Measurements from ENCODE around the gene LRRK1. TPM values are rescaled to one million over a fixed set of nuclear protein-coding genes. Genes with fewer than 3 reads are reported as not detected.
A peak's percentile ranks its signal among the peaks of the same experiment; 100 is the strongest.

LRRK1 gene
- 10 to 100 TPM in 1 of 12 donors, 1 to 10 TPM in 10, not detected in 1; 3.9 to 12.8 (median 5.7) TPM for polyA plus RNA-seq (ENCODE audit: insufficient read length in 12 of 12)
- long read RNA-seq, donor 1, partial matches to known transcripts, result 0 of 1 reads
- long read RNA-seq, donor 1, other reads (novel, unspliced or antisense), result 0 of 1 reads
- long read RNA-seq, donor 2, partial matches to known transcripts, result 0 of 1 reads
- long read RNA-seq, donor 2, other reads (novel, unspliced or antisense), result 0 of 1 reads
- long read RNA-seq, donor 3, result 0 reads
- long read RNA-seq, donor 4, result 0 reads
- long read RNA-seq, donor 5, full-length matches to known transcripts, result 2 of 26 reads
- long read RNA-seq, donor 5, partial matches to known transcripts, result 24 of 26 reads
- long read RNA-seq, donor 5, other reads (novel, unspliced or antisense), result 0 of 26 reads
- long read RNA-seq, donor 6, partial matches to known transcripts, result 0 of 1 reads
- long read RNA-seq, donor 6, other reads (novel, unspliced or antisense), result 0 of 1 reads
- long read RNA-seq, donor 7, result 0 reads
- long read RNA-seq, donor 8, partial matches to known transcripts, result 0 of 17 reads
- long read RNA-seq, donor 8, other reads (novel, unspliced or antisense), result 16 of 17 reads
- long read RNA-seq, donor 9, result 0 reads
- long read RNA-seq, donor 10, result 0 reads
- long read RNA-seq, donor 11, partial matches to known transcripts, result 0 of 1 reads
- long read RNA-seq, donor 11, other reads (novel, unspliced or antisense), result 0 of 1 reads

GRCh38 chr15:100918690-100919480, at the start of gene LRRK1:
TSS of gene LRRK1 (plus strand) at chr15:100919357. CDS start at chr15:100924633, 5,276 bp downstream.
- DNase-seq, result peak; percentile 43

- DNase-seq, result peak; percentile 83
Observed at GRCh38 chr15:100873029-100873677, 46.0 kb upstream of the LRRK1 start.

GRCh38 chr15:100875495-100875894, 43.7 kb upstream of the LRRK1 start:
- DNase-seq, result no peak

- no peak for DNase-seq
Observed at GRCh38 chr15:100875976-100876375, 43.2 kb upstream of the LRRK1 start.

- no peak for DNase-seq
Observed at GRCh38 chr15:100877551-100877950, 41.6 kb upstream of the LRRK1 start.

- DNase-seq, result no peak
Observed at GRCh38 chr15:100878130-100878529, 41.0 kb upstream of the LRRK1 start.

- DNase-seq, result no peak
Observed at GRCh38 chr15:100878648-100879047, 40.5 kb upstream of the LRRK1 start.

- no peak for DNase-seq
Observed at GRCh38 chr15:100879061-100879463, 40.1 kb upstream of the LRRK1 start.

- DNase-seq, result no peak
Observed at GRCh38 chr15:100879464-100880138, 39.6 kb upstream of the LRRK1 start, which contains the start of gene ALDH1A3. TSS of gene ALDH1A3 (plus strand) at chr15:100879831. CDS start at chr15:100879908, 77 bp downstream.

GRCh38 chr15:100880139-100880896, 38.8 kb upstream of the LRRK1 start:
- no peak for DNase-seq

- DNase-seq, result no peak
Observed at GRCh38 chr15:100880897-100881242, 38.3 kb upstream of the LRRK1 start.

- no peak for DNase-seq
Observed at GRCh38 chr15:100881573-100882336, 37.4 kb upstream of the LRRK1 start.

- DNase-seq, result no peak
Observed at GRCh38 chr15:100885116-100885515, 34.0 kb upstream of the LRRK1 start.

- no peak for DNase-seq
Observed at GRCh38 chr15:100885811-100886210, 33.3 kb upstream of the LRRK1 start.

GRCh38 chr15:100887211-100887913, 31.8 kb upstream of the LRRK1 start:
- no peak for DNase-seq

- no peak for DNase-seq
Observed at GRCh38 chr15:100889385-100890050, 29.6 kb upstream of the LRRK1 start.

GRCh38 chr15:100890051-100890720, 29.0 kb upstream of the LRRK1 start:
- no peak for DNase-seq

- DNase-seq, result no peak
Observed at GRCh38 chr15:100890850-100891249, 28.3 kb upstream of the LRRK1 start.
